ENCODE results near the gene SIRT1.
"Not testable (repeated sequence)": the region's sequence is repeated elsewhere in the genome, so short reads cannot be mapped to it uniquely, and the experiment has no call there.

The SIRT1 gene

DNA sequence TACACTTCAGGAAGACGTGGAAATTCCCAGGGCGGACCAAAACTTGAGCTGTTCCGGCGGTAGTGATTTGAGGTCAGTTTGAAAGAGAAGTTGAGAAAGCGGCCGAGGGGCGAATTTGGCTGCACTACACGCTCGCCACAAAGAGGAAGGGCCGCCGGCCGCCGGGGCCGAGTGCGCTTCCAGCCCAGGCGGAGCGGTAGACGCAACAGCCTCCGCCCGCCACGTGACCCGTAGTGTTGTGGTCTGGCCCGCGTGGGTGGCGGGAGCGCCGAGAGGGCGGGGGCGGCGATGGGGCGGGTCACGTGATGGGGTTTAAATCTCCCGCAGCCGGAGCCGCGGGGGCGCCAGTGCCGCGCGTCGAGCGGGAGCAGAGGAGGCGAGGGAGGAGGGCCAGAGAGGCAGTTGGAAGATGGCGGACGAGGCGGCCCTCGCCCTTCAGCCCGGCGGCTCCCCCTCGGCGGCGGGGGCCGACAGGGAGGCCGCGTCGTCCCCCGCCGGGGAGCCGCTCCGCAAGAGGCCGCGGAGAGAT lies at the start of gene SIRT1:
SIRT1 (plus strand) TSS at position 344 of the 529 bp plus-strand sequence; CDS start at position 410, 66 bp downstream.
- in situ Hi-C loops (cut with MboI; ENCODE audit: low sequenced_read_pairs), result no loop called here

DNA sequence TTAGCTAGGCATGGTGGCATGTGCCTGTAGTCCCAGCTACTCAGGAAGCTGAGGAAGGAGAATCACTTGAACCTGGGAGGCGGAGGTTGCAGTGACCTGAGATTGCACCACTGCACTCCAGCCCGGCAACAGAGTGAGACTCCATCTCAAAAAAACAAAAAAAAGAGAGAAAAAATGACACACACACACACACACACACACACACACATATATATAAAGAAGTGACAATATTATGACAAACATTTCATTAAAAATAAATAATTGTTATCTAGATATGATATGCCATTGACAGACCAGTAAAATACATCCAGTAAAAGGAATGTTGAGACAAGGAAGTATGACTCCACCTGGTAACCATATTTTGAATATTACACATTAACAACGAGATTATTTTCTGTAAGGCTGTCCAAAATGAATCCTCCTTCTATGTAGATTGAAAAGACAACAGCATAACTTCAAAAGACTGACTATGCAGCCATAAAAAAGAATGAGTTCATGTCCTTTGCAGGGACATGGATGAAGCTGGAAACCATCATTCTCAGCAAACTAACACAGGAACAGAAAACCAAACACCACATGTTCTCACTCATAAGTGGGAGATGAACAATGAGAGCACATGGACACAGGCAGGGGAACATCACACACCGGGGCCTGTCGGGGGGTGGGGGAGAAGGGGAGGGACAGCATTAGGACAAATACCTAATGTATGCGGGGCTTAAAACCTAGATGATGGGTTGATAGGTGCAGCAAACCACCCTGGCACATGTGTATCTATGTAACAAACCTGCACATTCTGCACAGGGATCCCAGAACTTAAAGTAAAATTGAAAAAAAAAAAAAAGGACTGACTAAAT lies 48.7 kb upstream of the SIRT1 start:
- in situ Hi-C loops (cut with MboI; ENCODE audit: low sequenced_read_pairs), result not testable (repeated sequence)

GRCh38 chr10:67836488-67836887 lies 48.0 kb upstream of the SIRT1 start:
- in situ Hi-C loops (cut with MboI; ENCODE audit: low sequenced_read_pairs), result no loop called here

GRCh38 chr10:67836972-67837371 lies 47.5 kb upstream of the SIRT1 start:
- in situ Hi-C loops (cut with MboI; ENCODE audit: low sequenced_read_pairs), result no loop called here

- in situ Hi-C loops (cut with MboI; ENCODE audit: low sequenced_read_pairs), result no loop called here
These were observed 46.7 kb upstream of the SIRT1 start, which contains the start of gene DNAJC12 for GRCh38 chr10:67837541-67838314. TSS of gene DNAJC12 (minus strand) at chr10:67838188. CDS start at chr10:67838011, 177 bp downstream.

DNA sequence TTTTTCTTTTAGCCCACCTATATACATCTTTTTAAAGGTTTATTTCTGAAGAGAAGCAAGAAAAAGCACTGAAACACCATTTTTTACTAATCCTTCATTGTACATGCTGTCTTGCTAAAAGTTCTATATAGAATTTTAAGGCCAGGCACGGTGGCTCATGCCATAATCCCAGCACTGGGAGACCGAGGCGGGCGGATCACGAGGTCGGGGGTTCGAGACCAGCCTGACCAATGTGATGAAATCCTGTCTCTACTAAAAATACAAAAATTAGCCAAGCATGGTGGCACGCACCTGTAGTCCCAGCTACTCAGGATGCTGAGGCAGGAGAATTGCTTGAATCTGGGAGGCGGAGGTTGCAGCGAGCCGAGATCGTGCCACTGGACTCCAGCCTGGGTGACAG lies 44.9 kb upstream of the SIRT1 start:
- in situ Hi-C loops (cut with MboI; ENCODE audit: low sequenced_read_pairs), result not testable (repeated sequence)

- in situ Hi-C loops (cut with MboI; ENCODE audit: low sequenced_read_pairs), result no loop called here
These were observed 44.5 kb upstream of the SIRT1 start for GRCh38 chr10:67839951-67840350.

DNA sequence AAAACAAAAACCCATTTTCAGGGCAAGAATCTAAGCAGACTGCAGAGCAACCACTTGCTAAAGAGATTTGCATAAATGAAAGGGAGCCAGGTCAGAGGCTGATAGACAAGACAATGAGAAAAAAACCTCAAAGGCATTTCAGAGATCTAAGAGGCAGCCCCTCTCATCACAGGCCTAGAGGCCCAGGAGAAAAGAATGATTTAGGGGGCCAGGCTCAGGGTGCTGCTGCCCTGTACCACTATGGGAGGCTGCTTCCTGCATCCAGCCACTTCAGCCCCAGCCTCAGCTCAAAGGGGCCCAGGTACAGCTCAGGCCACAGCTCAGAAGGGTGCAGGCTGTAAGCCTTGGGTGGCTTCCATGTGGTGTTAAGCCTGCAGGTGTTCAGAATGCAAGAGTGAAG lies 42.7 kb upstream of the SIRT1 start:
- in situ Hi-C loops (cut with MboI; ENCODE audit: low sequenced_read_pairs), result no loop called here

DNA sequence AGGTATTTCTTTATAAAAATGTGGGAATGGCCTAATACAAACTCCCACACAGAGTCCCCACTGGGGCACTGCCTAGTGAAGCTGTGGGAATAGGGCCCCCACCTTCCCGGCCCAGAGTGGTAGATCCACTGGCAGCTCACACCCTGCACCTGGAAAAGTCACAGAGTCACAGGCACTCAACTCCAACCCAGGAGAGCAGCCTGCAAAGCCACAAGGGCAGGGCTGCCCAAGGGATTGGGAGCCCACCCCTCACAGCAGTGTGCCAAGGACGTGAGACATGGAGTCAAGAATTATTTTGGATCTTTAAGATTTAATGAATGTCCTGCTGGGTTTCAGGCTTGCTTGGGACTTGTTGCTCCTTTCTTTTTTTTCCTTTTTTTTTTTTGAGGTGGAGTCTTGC lies 41.2 kb upstream of the SIRT1 start:
- in situ Hi-C loops (cut with MboI; ENCODE audit: low sequenced_read_pairs), result no loop called here

DNA sequence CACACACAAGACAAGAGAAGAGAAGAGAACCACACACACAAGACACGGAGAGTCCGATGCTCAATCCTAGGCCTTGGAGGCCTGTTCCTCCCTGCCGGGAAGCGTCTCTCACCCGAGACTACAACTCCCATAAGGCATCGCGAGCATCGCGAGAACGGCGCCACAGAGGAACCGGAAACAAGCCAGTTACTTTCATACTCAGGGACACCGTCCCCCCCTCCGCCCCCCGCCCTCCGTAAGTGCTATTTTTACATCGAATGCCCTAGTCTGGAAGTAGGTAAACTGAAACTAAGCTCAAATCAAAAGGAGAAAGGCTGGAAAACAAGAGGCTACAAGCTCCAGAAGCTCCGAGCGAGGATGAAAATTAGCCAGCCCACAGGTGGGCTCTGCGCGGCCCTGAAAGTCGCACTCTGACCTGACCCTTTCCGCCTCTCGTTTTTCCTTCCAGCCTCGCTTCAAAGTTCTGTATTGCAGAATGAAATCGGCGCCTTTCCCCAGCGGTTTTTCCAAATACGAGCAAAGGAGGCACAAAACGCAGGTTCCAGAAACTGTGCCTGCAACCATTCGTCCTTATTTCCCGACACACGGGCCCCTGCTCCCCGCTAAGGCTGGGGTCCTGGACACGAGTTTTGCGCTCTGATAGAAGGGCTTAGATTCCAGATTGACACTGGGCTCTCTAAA lies 35.0 kb upstream of the SIRT1 start:
- in situ Hi-C loops (cut with MboI; ENCODE audit: low sequenced_read_pairs), result loop anchor here (25.0 kb wide), 1 partner anchor 313 kb away; no protein-coding TSS in a partner anchor

- in situ Hi-C loops (cut with MboI; ENCODE audit: low sequenced_read_pairs), result loop anchor here (25.0 kb wide), 1 partner anchor 311 kb away; no protein-coding TSS in a partner anchor
These were observed 33.3 kb upstream of the SIRT1 start for GRCh38 chr10:67851186-67851585.

- in situ Hi-C loops (cut with MboI; ENCODE audit: low sequenced_read_pairs), result loop anchor here (25.0 kb wide), 1 partner anchor 310 kb away; no protein-coding TSS in a partner anchor
These were observed 31.7 kb upstream of the SIRT1 start for GRCh38 chr10:67852761-67853160.

DNA sequence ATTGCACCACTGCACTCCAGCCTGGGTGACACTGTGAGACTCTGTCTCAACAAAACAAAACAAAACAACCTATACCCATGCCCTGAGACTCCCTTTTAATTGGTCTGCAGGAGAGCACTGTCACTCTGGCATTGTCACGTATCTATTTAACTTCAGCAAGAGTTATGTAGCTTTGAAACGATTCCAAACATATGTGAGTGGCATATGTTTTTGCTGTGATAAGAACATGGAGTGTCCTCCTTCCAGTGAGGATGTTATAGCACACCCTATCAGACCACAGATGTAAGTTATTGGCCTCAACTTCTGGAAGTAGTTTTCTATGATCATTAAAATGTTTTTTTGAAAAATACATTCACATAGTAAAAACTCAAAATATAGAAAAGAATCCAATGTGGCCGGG lies 30.9 kb upstream of the SIRT1 start:
- in situ Hi-C loops (cut with MboI; ENCODE audit: low sequenced_read_pairs), result loop anchor here (25.0 kb wide), 1 partner anchor 309 kb away; no protein-coding TSS in a partner anchor

GRCh38 chr10:67858971-67859370 lies 25.5 kb upstream of the SIRT1 start:
- in situ Hi-C loops (cut with MboI; ENCODE audit: low sequenced_read_pairs), result loop anchor here (25.0 kb wide), 1 partner anchor 303 kb away; no protein-coding TSS in a partner anchor

DNA sequence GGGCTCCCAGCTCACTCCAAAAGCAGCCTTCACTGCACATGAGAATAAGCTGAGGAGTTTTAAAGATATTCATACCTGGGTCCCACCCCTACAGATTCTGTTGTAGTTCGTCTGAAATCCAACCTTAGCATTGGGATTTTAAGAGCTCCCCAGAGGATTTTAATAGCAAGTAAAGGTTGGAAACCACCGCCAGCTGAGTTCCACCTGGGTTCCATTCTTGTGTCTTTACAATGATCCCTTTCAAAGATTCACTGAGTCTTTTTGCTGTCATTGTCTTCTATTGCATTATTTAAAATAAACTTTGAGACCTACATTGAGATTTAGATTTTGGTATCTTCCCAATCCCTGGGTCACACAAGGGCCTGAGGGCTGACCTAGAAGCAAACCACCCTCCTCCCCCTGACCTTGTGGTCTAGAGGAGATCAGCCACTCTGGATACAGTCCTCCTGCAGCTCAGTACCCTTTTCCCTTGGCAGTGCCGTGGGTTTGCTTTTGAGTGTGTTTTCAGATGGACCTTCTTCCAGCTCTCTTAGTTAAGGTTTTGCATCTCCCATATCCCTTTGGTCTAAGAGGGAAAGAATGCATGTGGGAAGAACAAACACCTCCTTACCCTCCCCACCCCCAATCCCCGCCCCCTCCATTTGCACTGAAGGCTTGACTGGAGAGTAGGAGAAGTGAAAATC lies 22.6 kb upstream of the SIRT1 start:
- in situ Hi-C loops (cut with MboI; ENCODE audit: low sequenced_read_pairs), result loop anchor here (25.0 kb wide), 1 partner anchor 300 kb away; no protein-coding TSS in a partner anchor

GRCh38 chr10:67863094-67863493 lies 21.4 kb upstream of the SIRT1 start:
- in situ Hi-C loops (cut with MboI; ENCODE audit: low sequenced_read_pairs), result loop anchor here (25.0 kb wide), 1 partner anchor 299 kb away; no protein-coding TSS in a partner anchor

- in situ Hi-C loops (cut with MboI; ENCODE audit: low sequenced_read_pairs), result loop anchor here (25.0 kb wide), 1 partner anchor 298 kb away; no protein-coding TSS in a partner anchor
These were observed 19.7 kb upstream of the SIRT1 start for GRCh38 chr10:67864607-67865371.

DNA sequence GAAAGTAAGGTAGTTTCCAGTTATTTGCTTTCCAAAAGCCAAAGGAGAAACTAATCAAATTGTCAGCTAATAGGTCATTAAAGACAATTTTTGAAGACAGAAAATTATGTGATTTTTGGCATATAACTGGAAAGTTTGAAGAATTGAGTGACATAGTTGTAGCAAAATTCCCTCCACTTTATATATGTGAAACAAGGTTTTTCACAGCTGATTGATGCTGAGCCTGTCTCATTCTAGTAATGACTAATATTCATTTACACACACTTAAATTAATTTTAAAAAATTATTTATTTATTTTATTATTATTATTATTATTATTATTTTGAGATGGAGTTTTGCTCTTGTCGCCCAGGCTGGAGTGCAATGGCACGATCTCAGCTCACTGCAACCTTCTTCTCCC lies 16.3 kb upstream of the SIRT1 start:
- in situ Hi-C loops (cut with MboI; ENCODE audit: low sequenced_read_pairs), result loop anchor here (25.0 kb wide), 1 partner anchor 294 kb away; no protein-coding TSS in a partner anchor

- in situ Hi-C loops (cut with MboI; ENCODE audit: low sequenced_read_pairs), result loop anchor here (25.0 kb wide), 1 partner anchor 292 kb away; no protein-coding TSS in a partner anchor
These were observed 14.5 kb upstream of the SIRT1 start for GRCh38 chr10:67869996-67870395.
